ENCODE data around the gene XIST.
"Not testable (repeated sequence)": the region's sequence is repeated elsewhere in the genome, so short reads cannot be mapped to it uniquely, and the experiment has no call there.

Gene XIST

GRCh38 chrX:73804109-73804508 lies 48.4 kb downstream of the XIST start:
- DNase-seq (ENCODE audit: low read depth): not testable (repeated sequence)

- DNase-seq (ENCODE audit: low read depth): no peak
These were observed 52.6 kb downstream of the XIST start for GRCh38 chrX:73799888-73800287.

DNA sequence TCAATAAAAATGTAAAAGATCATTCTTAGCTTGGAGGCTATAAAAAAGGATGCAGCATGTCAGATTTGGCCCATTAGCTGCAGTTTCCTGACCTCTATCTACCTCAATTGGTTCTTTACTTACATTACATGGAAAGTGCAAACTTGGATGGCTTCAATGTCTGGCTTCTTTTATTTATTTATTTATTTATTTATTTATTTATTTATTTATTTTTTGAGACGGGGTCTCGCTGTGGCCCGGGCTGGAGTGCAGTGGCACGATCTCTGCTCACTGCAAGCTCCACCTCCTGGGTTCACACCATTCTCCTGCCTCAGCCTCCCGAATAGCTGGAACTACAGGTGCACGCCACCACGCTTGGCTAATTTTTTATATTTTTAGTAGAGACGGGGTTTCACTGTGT lies 60.0 kb downstream of the XIST start:
- DNase-seq (ENCODE audit: low read depth): not testable (repeated sequence)

GRCh38 chrX:73785493-73785892 lies 67.0 kb downstream of the XIST start:
- DNase-seq (ENCODE audit: low read depth): no peak

All from stromal cell of bone marrow (primary cell).